Activated CD4-positive, alpha-beta T cell treated with anti-CD3 and anti-CD28 coated beads, Interleukin-2, amount 50 U/mL, for 16 hours (primary cell): ENCODE measurements around the gene ANKRD44.
"Not testable (repeated sequence)": the region's sequence is repeated elsewhere in the genome, so short reads cannot be mapped to it uniquely, and the experiment has no call there.

Source experiments
- DNase-seq: peaks from one replicate; pipeline ENCODE4 v3.0.0-alpha.2; 2020

Gene ANKRD44

GRCh38 chr2:197071213-197071612 lies 239.4 kb downstream of the ANKRD44 start:
- no peak for DNase-seq

GRCh38 chr2:197069958-197070357 lies 240.6 kb downstream of the ANKRD44 start:
- no peak for DNase-seq

DNA sequence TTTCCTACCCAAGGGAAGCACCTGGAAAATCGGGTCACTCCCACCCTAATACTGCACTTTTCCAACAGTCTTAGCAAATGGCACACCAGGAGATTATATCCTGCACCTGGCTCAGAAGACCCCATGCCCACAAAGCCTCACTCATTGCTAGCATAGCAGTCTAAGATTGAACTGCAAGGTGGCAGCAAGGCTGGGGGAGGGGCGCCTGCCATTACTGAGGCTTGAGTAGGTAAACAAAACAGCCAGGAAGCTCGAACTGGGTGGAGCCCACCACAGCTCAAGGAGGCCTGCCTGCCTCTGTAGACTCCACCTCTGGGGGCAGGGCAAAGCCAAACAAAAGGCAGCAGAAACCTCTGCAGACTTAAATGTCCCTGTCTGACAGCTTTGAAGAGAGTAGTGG lies 248.0 kb downstream of the ANKRD44 start:
- not testable (repeated sequence) for DNase-seq

DNA sequence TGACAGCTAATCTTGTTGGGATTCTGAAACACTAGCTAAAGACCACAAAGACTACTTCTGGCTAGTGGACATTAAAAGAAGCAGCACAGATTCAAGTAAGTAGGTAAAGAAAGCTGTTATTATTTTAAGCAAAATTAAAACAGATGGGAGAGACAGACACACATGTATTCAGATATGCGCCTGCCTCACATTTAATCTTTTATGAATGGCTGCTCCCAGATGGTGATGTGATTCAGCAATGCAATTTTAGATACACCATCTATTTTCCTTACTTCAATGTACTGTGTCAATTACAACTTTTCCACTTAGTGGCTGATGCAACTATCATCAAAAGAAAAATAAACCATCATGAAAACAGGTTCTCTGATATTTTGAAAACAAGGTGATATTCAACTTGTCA lies 251.1 kb downstream of the ANKRD44 start:
- no peak for DNase-seq

DNA sequence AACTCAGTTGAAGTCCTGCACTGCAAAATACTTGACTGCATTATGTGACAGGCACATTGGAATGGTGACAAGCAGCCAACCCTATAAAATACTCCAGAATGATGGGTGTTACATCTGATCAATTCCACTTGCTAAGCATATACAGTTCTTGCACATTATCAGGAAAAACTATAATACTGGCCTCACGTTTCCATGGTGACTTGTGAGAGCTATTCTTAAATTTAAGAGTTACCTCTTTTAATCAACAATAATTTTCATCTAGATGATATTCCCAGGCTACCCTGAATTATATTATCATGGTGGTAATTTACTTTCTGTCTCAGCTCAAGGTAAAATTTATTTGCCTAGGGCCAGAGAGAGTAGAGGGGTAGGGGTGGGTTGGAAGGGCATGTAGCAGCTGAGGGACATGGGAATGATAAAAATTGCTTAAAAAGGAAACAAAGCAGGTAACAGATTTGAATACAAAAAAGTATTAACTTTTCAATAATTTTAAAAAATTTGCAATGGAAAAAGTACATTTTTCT lies 251.7 kb downstream of the ANKRD44 start:
- no peak for DNase-seq

DNA sequence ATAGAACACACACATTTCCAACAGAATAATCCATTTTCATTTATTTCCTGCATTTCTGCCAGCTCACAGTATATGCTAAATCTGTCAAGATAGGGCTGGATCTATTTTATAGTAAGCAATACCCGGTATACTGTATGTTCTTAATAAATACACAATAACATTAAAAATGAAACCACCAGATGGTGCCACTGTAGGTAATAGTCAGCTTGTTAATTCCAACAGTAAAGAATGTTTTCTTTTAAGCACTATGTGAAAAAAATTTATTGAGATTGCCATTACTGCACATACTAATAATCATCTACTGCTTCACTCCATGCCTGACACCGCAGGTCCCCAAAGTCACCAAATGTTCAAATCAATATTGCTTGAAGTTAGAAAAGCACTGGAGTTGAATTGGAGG lies 252.6 kb downstream of the ANKRD44 start:
- DNase-seq = no peak

DNA sequence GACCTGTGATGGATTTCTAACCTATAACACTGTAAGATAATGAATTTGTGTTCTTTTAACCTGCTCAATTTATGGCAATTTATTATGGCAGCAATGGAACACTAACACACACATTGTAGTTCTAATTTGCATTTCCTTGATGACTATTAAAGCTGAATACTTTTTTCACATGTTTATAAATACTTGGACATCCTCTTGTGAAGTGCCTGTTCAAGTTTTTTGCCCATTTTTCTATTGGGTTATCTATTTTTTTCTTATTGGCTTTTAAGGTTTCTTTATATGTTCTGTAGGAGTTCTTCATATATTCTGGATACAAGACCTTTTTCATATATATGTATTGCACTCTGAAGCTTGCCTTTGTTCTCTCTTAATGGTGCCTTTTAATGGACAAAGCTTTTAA lies 255.5 kb downstream of the ANKRD44 start:
- DNase-seq = no peak

GRCh38 chr2:197054437-197054836 lies 256.1 kb downstream of the ANKRD44 start:
- peak; percentile 13 for DNase-seq

DNA sequence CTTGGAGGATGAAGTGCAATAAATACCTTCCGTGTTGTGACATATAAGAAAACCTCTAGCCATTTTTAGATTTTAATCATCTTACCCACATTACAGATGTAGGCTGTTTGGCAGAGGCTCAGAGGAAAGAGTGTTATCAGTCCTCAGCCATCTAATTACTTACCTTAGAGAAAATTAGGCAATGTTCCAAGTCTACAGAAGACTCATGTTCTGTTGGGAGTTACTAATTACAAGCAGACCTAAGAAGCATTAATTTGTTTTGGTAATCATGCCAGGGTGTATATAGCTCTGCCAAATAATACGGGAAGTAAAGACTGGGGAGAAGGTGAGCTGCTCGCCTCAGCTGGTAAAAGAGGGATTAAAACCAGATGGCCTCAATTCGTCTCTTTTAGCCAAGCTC lies 258.2 kb downstream of the ANKRD44 start:
- peak; percentile 13 for DNase-seq

DNA sequence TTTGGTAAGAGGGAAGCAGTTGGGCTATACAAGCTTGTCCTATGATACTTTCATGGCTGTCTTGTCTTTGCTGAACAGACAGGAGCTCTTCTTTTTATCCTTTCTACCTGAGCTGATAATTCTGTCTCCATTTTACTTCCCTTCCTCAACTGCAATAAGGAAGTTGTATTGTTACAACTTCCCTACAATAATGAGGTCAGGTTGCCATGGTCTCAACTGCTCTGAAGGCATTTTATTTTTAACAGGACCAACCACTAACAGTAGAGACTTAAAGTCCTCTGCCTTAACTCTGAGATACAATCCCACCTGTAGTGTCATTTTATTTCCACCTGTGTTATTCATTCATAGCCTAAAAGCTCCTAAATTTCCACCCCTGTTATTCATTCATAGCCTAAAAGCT lies 265.5 kb downstream of the ANKRD44 start:
- DNase-seq = no peak

DNA sequence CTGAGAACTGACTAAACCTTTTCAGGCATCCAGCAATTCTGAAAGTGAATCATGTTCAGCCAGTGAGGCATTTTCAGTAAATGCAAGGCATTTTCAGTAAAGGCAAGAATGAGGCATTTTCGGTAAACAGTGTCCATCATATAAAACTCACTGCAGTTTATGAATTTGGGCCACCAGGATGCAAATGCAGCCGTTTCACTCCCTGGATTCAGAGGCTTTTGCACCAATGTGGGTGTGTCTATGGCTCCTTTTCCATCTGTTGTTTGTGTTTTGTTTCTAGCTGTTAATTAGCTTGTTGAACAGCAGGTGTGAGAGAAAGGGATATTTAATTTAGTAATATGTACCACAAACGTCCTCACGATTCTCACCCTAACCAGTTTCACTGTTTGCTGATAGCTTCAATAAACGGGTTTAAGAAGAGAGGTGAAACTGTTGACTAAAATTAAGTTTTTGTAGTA lies 267.8 kb downstream of the ANKRD44 start:
- DNase-seq = peak; percentile 60

DNA sequence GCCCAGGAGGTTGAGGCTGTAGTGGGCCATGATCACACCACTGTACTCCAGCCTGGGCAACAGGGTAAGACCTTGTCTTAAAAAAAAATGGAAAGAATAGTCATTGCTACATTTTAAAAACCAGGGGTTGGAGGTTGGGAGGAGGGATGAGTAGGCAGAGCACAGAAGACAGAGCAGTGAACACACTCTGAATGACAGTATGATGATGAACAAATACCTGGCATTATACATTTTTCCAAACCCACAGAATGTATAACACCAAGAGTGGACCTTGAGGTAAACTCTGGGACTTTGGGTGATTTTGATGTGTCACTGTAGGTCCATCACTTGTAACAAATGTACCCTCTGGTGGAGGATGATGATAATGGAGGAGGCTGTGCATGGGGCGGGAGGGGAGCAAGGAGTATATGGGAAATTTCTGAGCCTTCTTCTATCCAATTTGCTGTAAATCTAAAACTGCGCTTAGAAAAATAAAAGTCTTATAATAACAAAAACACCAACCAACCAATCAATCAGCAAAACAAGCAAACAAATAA lies 272.6 kb downstream of the ANKRD44 start:
- DNase-seq = no peak

DNA sequence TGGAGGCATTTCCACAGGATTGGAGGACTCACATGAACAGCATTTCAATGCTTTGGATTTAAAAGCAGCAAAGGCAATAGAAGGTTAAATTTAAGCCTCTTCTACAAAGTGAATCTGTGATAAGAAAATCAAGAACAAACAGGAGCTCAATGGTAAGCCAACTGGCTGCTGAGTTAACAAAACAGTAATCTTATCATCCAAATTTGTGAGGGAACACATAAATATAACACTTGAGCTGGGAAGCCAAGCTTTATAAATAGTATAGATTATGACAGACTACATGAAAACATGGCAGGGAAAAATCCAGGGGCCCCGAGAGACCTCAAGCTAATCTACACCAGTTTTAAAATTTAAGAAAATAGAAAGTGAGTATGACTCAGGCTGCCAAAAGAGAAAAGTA lies 275.6 kb downstream of the ANKRD44 start:
- DNase-seq = no peak

GRCh38 chr2:197034292-197034691 lies 276.3 kb downstream of the ANKRD44 start:
- no peak for DNase-seq

DNA sequence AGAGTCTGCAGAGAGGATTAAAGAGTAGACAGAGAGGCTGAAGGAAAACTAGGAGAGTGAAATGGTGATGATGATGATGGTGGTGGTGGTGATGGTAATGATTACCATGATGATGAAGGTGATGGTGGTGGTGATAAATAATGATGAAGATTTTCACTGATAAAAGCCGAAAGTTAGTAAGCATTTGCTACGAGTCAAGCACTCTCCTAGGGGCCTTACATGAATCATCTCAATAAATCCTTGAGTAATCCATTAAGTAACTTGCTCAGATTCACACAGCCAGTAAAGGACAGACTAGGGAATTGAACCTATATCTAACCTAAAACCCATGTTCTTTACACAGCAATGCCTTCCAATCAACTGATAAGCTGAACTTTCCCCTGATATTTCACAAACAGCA lies 277.4 kb downstream of the ANKRD44 start:
- DNase-seq = no peak

GRCh38 chr2:197031803-197032202 lies 278.8 kb downstream of the ANKRD44 start:
- DNase-seq = no peak

- DNase-seq = no peak
Observed at GRCh38 chr2:197030090-197030489, 280.5 kb downstream of the ANKRD44 start.

DNA sequence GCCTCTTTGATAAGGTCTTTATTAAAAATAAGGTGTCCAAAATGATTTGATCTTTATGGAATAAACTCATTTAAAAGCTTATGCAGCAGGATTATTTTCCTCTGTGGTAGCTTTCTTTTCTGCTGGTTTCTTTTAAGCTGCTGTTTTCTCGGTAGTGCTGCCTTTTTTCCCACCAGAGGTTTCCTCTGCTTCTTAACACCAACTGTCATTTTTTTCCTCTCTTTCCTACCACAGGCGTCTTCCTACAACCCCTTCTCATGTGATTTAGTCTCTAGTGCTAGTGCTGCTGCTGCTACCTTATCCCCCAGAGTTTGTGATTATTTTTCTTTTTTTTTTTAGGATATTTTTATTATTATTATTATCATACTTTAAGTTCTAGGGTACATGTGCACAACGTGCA lies 281.9 kb downstream of the ANKRD44 start:
- no peak for DNase-seq

DNA sequence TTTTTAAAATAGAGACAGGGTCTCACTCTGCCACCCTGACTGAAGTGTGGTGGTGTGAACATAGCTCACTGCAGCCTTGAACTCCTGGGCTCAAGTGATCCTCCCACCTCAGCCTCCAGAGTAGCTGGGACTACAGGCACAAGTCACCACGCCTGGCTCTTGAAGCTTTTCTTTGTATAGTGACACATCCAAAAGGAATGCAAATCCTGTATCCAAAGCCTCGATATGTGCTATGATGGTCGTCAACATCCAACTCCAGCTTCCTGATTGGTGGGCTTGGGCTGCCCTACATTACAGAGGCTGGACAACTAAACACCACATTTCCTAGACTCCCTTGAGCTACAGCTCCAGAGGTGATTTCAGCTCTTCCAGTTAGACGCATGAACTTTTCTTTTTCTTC lies 282.4 kb downstream of the ANKRD44 start:
- no peak for DNase-seq

- DNase-seq = no peak
Observed at GRCh38 chr2:197024206-197024605, 286.4 kb downstream of the ANKRD44 start.

- not testable (repeated sequence) for DNase-seq
Observed at GRCh38 chr2:197020921-197021320, 289.7 kb downstream of the ANKRD44 start.

GRCh38 chr2:197013098-197013497 lies 297.5 kb downstream of the ANKRD44 start:
- no peak for DNase-seq

DNA sequence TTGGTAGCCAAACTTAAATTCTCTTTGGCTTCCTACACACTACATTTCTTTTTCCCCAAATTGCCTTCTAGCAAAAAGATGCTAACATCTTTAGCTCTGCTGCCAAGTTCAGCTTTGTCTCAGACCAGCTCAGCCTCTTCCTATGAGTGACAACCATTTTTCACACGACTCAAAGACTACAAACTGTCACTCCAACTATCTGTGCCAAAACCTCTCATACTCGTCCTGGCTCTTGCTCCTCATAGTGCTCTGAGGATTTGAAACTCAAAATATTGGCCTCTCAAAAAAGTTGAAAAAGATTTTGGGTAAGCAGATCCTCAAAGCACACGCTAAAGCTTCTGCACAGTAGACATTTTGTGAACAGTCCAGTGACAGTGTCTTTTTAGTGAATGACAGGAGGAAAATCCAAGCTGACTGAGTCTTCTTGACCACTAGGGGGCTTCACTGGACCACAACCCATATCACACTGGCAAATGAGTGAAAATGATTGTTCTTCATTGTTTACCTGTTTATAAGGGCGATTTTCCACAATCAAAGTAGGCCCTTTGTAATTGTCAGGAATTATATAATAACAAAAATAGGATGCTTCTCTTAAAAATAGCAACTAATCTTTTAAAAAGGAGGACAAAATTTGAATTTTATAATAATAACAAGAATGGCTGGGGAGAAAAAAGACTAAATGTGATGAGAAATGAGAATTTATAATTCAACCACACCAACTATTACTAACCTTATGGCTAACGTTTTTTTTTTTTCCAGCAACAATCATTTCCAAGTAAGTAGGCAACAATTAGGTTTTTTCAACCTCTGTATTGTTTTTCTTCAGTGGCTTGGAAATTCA lies 298.6 kb downstream of the ANKRD44 start:
- DNase-seq = peak; percentile 66

GRCh38 chr2:197011021-197011417 lies 299.6 kb downstream of the ANKRD44 start:
- no peak for DNase-seq
